ENCODE measurements around the gene CADM2. TPM values are rescaled to one million over a fixed set of nuclear protein-coding genes. Genes with fewer than 3 reads are reported as not detected.

Gene CADM2
- total and polyA plus RNA-seq, 2 experiments from 2014 or later: 13.3 to 47.5 TPM

- TF ChIP-seq CTCF (conservative IDR thresholded peaks at IDR 0.05; ENCODE audit: low read depth in 2 of 2) (no peak), NANOG (IDR thresholded peaks at IDR 0.05; ENCODE audit: borderline replicate concordance) (no peak), ETS1 (IDR thresholded peaks at IDR 0.05) (no peak), CREB1 (CRISPR knock-in tag; IDR thresholded peaks at IDR 0.05; ENCODE audit: low read depth) (no peak), JUNB (IDR thresholded peaks at IDR 0.05; ENCODE audit: unreplicated experiment) (no peak), STAT1 (IDR thresholded peaks at IDR 0.05; ENCODE audit: unreplicated experiment) (no peak)
Observed at GRCh38 chr3:84977021-84977420, 18.2 kb downstream of the CADM2 start (continued).

- Histone ChIP-seq H3K4me2 (no peak overlapping the region), H4K20me1 (replicated peaks; ENCODE audit: insufficient read depth) (no peaks in the 10 kb centered on the region), H3K4me3 (no peak overlapping the region), H3K36me3 (ENCODE audit: insufficient read depth) (no peaks in the 10 kb centered on the region), H3F3A (replicated peaks; ENCODE audit: low read depth) (no peaks in the 10 kb centered on the region), H3K79me2 (replicated peaks; ENCODE audit: insufficient read depth) (peaks cover 18% of the 10 kb centered on the region), H3K9me2 (ENCODE audit: insufficient read depth) (no peaks in the 10 kb centered on the region), H3K27ac (ENCODE audit: low read depth) (no peak overlapping the region), H2AFZ (no peak overlapping the region), H3K4me1 (ENCODE audit: insufficient read depth) (peaks cover 24% of the 10 kb centered on the region), H3K27me3 (ENCODE audit: insufficient read depth) (no peaks in the 10 kb centered on the region)
- ATAC-seq: no peak; the same call in 2 of the 3 replicates
- H3K4me1 Mint-ChIP-seq: peaks cover 31% of the 10 kb centered on the region
- no peak overlapping the region for H3K4me3 Mint-ChIP-seq
- no peaks in the 10 kb centered on the region; the same call in 2 of the 3 replicates for H3K9me3 Mint-ChIP-seq
- DNase-seq (ENCODE audit: low spot score): no peak
- H3K27ac Mint-ChIP-seq: no peak overlapping the region
- H3K27me3 Mint-ChIP-seq (ENCODE audit: insufficient read depth, low read depth, poor library complexity): no peaks in the 10 kb centered on the region
- H3K36me3 Mint-ChIP-seq (ENCODE audit: low read depth): no peaks in the 10 kb centered on the region
- TF ChIP-seq ETS1 (IDR thresholded peaks at IDR 0.05) (no peak), JUNB (IDR thresholded peaks at IDR 0.05; ENCODE audit: unreplicated experiment) (no peak), ZNF462 (CRISPR knock-in tag; IDR thresholded peaks at IDR 0.05) (no peak), NANOG (IDR thresholded peaks at IDR 0.05; ENCODE audit: borderline replicate concordance) (no peak), STAT1 (IDR thresholded peaks at IDR 0.05; ENCODE audit: unreplicated experiment) (no peak), REST (IDR thresholded peaks at IDR 0.05; ENCODE audit: unreplicated experiment) (no peak), POLR2AphosphoS5 (IDR thresholded peaks at IDR 0.05; ENCODE audit: low read depth) (no peak)
Observed at GRCh38 chr3:84978843-84979242, 20.1 kb downstream of the CADM2 start.
